Measurements from ENCODE around the gene ADAP1.

ADAP1 gene

DNA sequence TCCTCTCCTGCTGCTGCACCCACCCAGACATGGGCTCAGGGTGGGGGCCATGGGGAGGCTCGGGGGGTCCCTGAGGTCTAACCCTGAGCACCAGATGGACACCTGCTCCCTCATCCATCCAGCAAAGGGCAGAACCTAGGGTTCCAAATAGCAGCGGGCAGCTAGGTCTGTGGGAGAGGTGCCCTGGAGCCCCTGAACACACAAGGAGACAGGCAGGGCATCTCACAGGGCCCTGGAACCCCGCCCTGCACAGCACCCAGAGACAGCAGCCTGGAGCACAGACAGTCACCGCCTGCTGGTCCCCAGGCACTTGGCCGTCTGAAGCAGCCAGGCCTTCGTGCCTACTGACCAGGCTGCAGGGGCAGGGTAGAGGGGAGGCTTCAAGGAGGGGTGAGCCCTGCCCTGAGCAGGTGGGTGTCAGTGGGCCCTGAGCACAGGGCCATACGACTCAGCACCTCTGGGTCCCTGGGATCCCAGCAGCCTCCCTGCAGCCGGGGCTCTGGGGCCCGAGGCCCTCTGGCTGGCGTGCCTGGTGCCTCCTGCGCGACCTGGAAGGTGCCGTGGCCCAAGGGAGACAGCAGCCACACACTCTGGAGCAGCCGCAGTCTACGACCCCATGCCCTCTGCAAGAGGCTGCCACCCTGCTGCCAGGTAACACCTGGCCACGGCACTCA lies 39.8 kb downstream of the ADAP1 start:
- Histone ChIP-seq H3K36me3 (peaks cover 36% of the 10 kb centered on the region), H3K9me3 (no peaks in the 10 kb centered on the region), H3K4me3 (ENCODE audit: low read depth in 1 of 2, low read length in 1 of 2) (no peak overlapping the region), H3K27me3 (peaks cover under 1% of the 10 kb centered on the region), H3K4me1 (ENCODE audit: control insufficient read depth in 1 of 2, insufficient read depth in 1 of 2, low read depth in 1 of 2, low read length in 1 of 2) (peaks cover 15% of the 10 kb centered on the region in 2 experiments), H3K27ac (no peak overlapping the region)
- TF ChIP-seq, protein P1, sequence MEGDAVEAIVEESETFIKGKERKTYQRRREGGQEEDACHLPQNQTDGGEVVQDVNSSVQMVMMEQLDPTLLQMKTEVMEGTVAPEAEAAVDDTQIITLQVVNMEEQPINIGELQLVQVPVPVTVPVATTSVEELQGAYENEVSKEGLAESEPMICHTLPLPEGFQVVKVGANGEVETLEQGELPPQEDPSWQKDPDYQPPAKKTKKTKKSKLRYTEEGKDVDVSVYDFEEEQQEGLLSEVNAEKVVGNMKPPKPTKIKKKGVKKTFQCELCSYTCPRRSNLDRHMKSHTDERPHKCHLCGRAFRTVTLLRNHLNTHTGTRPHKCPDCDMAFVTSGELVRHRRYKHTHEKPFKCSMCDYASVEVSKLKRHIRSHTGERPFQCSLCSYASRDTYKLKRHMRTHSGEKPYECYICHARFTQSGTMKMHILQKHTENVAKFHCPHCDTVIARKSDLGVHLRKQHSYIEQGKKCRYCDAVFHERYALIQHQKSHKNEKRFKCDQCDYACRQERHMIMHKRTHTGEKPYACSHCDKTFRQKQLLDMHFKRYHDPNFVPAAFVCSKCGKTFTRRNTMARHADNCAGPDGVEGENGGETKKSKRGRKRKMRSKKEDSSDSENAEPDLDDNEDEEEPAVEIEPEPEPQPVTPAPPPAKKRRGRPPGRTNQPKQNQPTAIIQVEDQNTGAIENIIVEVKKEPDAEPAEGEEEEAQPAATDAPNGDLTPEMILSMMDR (IDR thresholded peaks at IDR 0.05) = no peak

DNA sequence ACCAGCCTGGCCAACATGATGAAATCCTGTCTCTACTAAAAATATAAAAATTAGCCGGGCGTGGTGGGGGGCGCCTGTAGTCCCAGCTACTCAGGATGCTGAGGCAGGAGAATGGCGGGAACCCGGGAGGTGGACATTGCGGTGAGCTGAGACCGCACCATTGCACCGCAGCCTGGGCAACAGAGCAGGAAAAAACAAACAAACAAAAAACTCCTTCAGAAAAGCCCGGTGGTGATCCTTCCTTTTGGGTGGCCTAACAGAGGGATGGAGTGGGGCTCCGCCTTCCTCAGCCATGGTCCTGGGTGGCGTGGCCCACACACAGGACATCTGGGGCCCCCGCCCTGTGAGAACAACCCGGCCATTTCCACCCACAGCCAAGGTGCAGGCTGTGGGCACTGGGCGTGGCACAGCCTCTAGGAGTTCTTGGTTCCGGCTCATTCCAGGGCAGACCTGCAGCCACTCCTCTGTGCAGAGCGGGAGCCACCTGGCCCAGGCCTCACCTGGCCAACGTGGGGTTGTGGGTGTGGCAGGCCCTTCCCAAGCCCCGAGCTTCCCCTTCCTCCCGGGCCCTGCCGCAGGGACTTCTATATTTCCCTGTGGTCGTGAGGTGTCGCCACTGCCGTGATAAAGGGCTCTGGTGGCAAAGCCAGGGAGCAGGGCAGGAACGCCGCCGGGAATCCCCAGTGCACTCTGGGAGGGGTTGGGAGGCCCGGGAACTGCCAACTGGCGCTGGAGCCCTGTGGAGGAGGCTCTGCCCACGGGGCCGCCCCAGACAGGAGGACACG lies 40.6 kb downstream of the ADAP1 start:
- H3K27ac ChIP-seq = no peak overlapping the region
- H3K9me3 ChIP-seq = no peaks in the 10 kb centered on the region

DNA sequence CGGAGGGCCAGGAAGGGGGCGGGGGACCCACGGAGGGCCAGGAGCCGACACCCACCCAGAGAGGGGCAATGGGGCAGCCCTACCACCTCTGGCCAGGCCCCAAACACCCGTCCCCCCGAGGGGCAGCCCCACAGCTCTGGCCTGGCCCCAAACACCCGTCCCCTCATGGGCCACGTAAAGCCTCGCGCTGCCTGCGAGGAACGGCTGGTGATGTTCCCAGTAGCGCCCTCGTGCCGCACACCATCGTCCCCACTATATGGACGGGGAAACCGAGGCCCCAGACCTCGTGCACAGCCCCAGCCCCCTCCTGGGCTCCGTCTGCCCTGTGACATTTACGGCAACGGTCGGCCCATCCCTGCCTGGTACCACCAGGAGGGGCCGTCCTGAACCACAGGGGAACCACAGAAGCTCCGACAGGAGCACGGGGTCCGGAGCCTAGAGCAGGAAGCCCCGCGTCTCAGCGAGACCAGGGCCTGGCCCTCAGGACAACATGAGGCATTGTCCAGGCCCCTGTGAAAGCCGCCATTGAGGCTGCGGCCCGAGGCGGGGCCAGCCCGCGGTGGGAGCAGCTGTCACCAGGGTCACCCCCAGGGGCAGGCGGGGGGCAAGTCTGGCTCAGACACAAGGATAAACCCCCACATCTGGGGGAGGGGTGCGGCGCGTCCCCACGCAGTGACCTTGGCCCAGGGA lies 42.5 kb downstream of the ADAP1 start:
- Histone ChIP-seq H3K36me3 (peaks cover 35% of the 10 kb centered on the region), H3K4me1 (ENCODE audit: control insufficient read depth in 1 of 2, insufficient read depth in 1 of 2, low read depth in 1 of 2, low read length in 1 of 2) (peaks cover 25 to 27% of the 10 kb centered on the region in 2 experiments), H3K27ac (no peak overlapping the region), H3K4me3 (ENCODE audit: low read depth in 1 of 2, low read length in 1 of 2) (no peak overlapping the region), H3K27me3 (peaks cover 12% of the 10 kb centered on the region), H3K9me3 (no peaks in the 10 kb centered on the region)
- TF ChIP-seq, protein P1 (IDR thresholded peaks at IDR 0.05) = no peak

More for the DNA sequence above, 40.6 kb downstream of the ADAP1 start:
- Histone ChIP-seq H3K4me1 (ENCODE audit: control insufficient read depth in 1 of 2, insufficient read depth in 1 of 2, low read depth in 1 of 2, low read length in 1 of 2) (peaks cover 19 to 20% of the 10 kb centered on the region in 2 experiments), H3K36me3 (peaks cover 31% of the 10 kb centered on the region), H3K27me3 (peaks cover 5% of the 10 kb centered on the region), H3K4me3 (ENCODE audit: low read depth in 1 of 2, low read length in 1 of 2) (no peak overlapping the region)
- TF ChIP-seq, protein P1 (IDR thresholded peaks at IDR 0.05) = no peak

DNA sequence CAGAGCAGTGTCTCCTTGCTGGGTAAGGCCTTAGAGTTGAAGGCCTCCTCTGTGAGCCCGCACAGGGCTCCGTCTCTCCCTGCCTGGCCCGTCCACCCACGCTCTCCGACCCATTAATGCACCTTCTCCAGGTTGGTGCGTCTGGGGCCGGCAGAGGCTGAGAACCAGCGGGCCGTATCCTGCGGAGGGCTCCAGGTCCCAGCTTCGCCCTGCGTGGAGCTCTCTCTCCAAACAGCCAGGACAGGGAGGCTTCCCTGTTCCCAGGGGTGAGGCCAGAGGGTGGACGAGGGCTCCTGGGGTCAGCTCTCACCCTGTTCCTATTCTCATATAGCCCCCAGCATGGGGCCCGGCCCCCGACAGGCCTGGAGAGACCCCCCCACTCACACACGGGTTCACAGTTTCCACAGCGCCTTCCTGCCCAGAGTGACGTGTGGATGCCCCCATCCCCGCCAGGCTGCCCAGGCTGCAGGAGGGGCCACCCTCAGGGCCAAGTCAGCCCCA lies 43.5 kb downstream of the ADAP1 start:
- no peaks in the 10 kb centered on the region for H3K9me3 ChIP-seq
- peaks cover 30% of the 10 kb centered on the region for H3K36me3 ChIP-seq
- H3K4me3 ChIP-seq (ENCODE audit: low read depth in 1 of 2, low read length in 1 of 2) = no peak overlapping the region
- peaks cover 12% of the 10 kb centered on the region for H3K27me3 ChIP-seq
- TF ChIP-seq, protein P1 (IDR thresholded peaks at IDR 0.05) = no peak
- peak overlapping the region; percentile 71 for H3K27ac ChIP-seq
- peaks cover 25 to 27% of the 10 kb centered on the region in 2 experiments for H3K4me1 ChIP-seq (ENCODE audit: control insufficient read depth in 1 of 2, insufficient read depth in 1 of 2, low read depth in 1 of 2, low read length in 1 of 2)

GRCh38 chr7:910441-910861 lies 44.0 kb downstream of the ADAP1 start:
- peaks cover 25% of the 10 kb centered on the region for H3K36me3 ChIP-seq
- no peaks in the 10 kb centered on the region for H3K9me3 ChIP-seq
- peak overlapping the region; percentile 71 for H3K27ac ChIP-seq
- H3K4me3 ChIP-seq (ENCODE audit: low read depth in 1 of 2, low read length in 1 of 2) = peak overlapping the region in 1 of 2 experiments; percentile 54
- H3K27me3 ChIP-seq = peaks cover 12% of the 10 kb centered on the region
- TF ChIP-seq, protein P1 (IDR thresholded peaks at IDR 0.05) = no peak
- peaks cover 25 to 27% of the 10 kb centered on the region in 2 experiments for H3K4me1 ChIP-seq (ENCODE audit: control insufficient read depth in 1 of 2, insufficient read depth in 1 of 2, low read depth in 1 of 2, low read length in 1 of 2)
